H1 (cell line): ENCODE measurements around the gene IFNG-AS1. TPM values are rescaled to one million over a fixed set of nuclear protein-coding genes. Genes with fewer than 3 reads are reported as not detected.

Source experiments
- CTCF ChIA-PET: fragments of 300-600 bp; sonication (Branson Sonifier 250); formaldehyde crosslinking; loops from one replicate; lab custom pipeline; 2021; ENCODE audit not compliant: partially characterized antibody; lab: Charles Lee
- POLR2A ChIA-PET: fragments of 300-600 bp; sonication (Branson Sonifier 250); formaldehyde crosslinking; loops from one replicate; lab custom pipeline; 2021; ENCODE audit warnings: inconsistent platforms; ENCODE audit not compliant: partially characterized antibody; lab: Charles Lee
- DNase-seq, 2 experiments: peaks; one replicate each; pipeline versions ENCODE4 v3.0.0 to v3.0.0-alpha.2; 2010 to 2022; ENCODE audit warnings: low spot score in 2 of 2, low read depth in 1 of 2, mixed read lengths in 1 of 2
- FAIRE-seq: peaks from 2 replicates; lab custom pipeline; 2011; peaks lifted over from hg19 to GRCh38; lab: Jason Lieb, UNC
- H2AFZ ChIP-seq: 2 replicates; pipeline ENCODE4 v1.8.1; 2012; ENCODE audit warnings: low read length, inconsistent platforms
- H2AK5ac ChIP-seq: 2 replicates; pipeline ENCODE4 v1.6.1; 2013; ENCODE audit warnings: low read depth, low read length
- H2BK120ac ChIP-seq: replicated peaks from 2 replicates; pipeline ENCODE3; 2013; ENCODE audit warnings: low read depth, low read length, inconsistent platforms
- H2BK12ac ChIP-seq: 2 replicates; pipeline ENCODE4 v1.6.1; 2013; ENCODE audit warnings: low read depth, low read length
- H2BK15ac ChIP-seq: 2 replicates; pipeline ENCODE4 v1.6.1; 2013; ENCODE audit warnings: low read length
- H2BK20ac ChIP-seq: 2 replicates; pipeline ENCODE4 v1.6.1; 2013; ENCODE audit warnings: low read length
- H2BK5ac ChIP-seq: 2 replicates; pipeline ENCODE4 v1.6.1; 2013; ENCODE audit warnings: low read depth, low read length
- H3K14ac ChIP-seq: 2 replicates; pipeline ENCODE4 v1.6.1; 2013; ENCODE audit warnings: inconsistent platforms; ENCODE audit not compliant: insufficient read length
- H3K18ac ChIP-seq: 2 replicates; pipeline ENCODE4 v1.6.1; 2013; ENCODE audit warnings: low read length; ENCODE audit errors: extremely low read depth
- H3K23ac ChIP-seq: 2 replicates; pipeline ENCODE4 v1.6.1; 2013; ENCODE audit warnings: inconsistent platforms; ENCODE audit not compliant: insufficient read length
- H3K23me2 ChIP-seq: 2 replicates; pipeline ENCODE4 v1.6.1; 2013; ENCODE audit warnings: low read depth, low read length
- H3K27ac ChIP-seq: 2 replicates; pipeline ENCODE4 v1.6.1; 2011; ENCODE audit warnings: low read depth, low read length, inconsistent platforms
- H3K27me3 ChIP-seq, 4 experiments: replicated peaks in 1 of 4; 1 replicate in 1 of 4; 2 replicates in 3 of 4; pipeline versions ENCODE4 v1.6.1 to v1.8.1; 2011 to 2013; ENCODE audit warnings: low read length in 3 of 4, mild to moderate bottlenecking in 3 of 4, inconsistent platforms in 2 of 4, mixed read lengths in 2 of 4, moderate library complexity in 1 of 4; ENCODE audit not compliant: control insufficient read depth in 3 of 4, insufficient read depth in 3 of 4; ENCODE audit errors: extremely low read depth in 1 of 4
- H3K36me3 ChIP-seq, 4 experiments: 2 replicates each; pipeline versions ENCODE4 v1.6.1 to v1.8.1; 2011 to 2013; ENCODE audit warnings: mild to moderate bottlenecking in 4 of 4, low read length in 3 of 4, moderate library complexity in 2 of 4, control low read depth in 1 of 4, inconsistent platforms in 1 of 4; ENCODE audit not compliant: insufficient read depth in 4 of 4, control insufficient read depth in 2 of 4
- H3K4ac ChIP-seq: replicated peaks from 2 replicates; pipeline ENCODE3; 2013; ENCODE audit warnings: low read length, low read depth, mixed read lengths, inconsistent platforms; ENCODE audit not compliant: insufficient read length
- H3K4me1 ChIP-seq, 4 experiments: replicated peaks in 1 of 4; 1 replicate in 1 of 4; 2 replicates in 3 of 4; pipeline versions ENCODE4 v1.6.1 to v1.8.1; 2011 to 2013; ENCODE audit warnings: low read length in 3 of 4, inconsistent platforms in 2 of 4, mixed read lengths in 1 of 4; ENCODE audit not compliant: insufficient read depth in 4 of 4, control insufficient read depth in 3 of 4
- H3K4me2 ChIP-seq, 2 experiments: 2 replicates each; pipeline versions ENCODE4 v1.6.1 to v1.8.1; 2011 to 2013; ENCODE audit warnings: low read depth in 2 of 2, low read length in 2 of 2, control low read depth in 1 of 2, inconsistent platforms in 1 of 2, mild to moderate bottlenecking in 1 of 2; ENCODE audit not compliant: insufficient read depth in 1 of 2
- H3K4me3 ChIP-seq, 4 experiments: fragments of 200-600, 300-600 bp in 1 of 4; sonication (generic), shearing (Covaris generic), sonication (Bioruptor Twin) in 1 of 4; 2 replicates each; pipeline versions ENCODE4 v1.5.1 to v1.8.1; 2011 to 2016; ENCODE audit warnings: low read length in 4 of 4, low read depth in 3 of 4, control low read depth in 2 of 4, inconsistent platforms in 2 of 4, mild to moderate bottlenecking in 2 of 4, mixed read lengths in 1 of 4, moderate library complexity in 1 of 4; ENCODE audit not compliant: insufficient read depth in 2 of 4; ENCODE audit errors: extremely low read depth in 1 of 4
- H3K56ac ChIP-seq: replicated peaks from 2 replicates; pipeline ENCODE3; 2013; ENCODE audit warnings: low read depth, mild to moderate bottlenecking, mixed read lengths, low read length, inconsistent platforms; ENCODE audit not compliant: insufficient read length
- H3K79me1 ChIP-seq: 2 replicates; pipeline ENCODE4 v1.6.1; 2013; ENCODE audit warnings: low read depth, low read length, control low read depth
- H3K79me2 ChIP-seq, 2 experiments: 2 replicates each; pipeline versions ENCODE4 v1.6.1 to v1.8.1; 2012 to 2013; ENCODE audit warnings: low read length in 2 of 2, mild to moderate bottlenecking in 2 of 2, inconsistent platforms in 1 of 2; ENCODE audit not compliant: insufficient read depth in 2 of 2, control insufficient read depth in 1 of 2
- H3K9ac ChIP-seq, 4 experiments: replicated peaks in 1 of 4; 1 replicate in 1 of 4; 2 replicates in 3 of 4; pipeline versions ENCODE4 v1.6.1 to v1.8.1; 2011 to 2013; ENCODE audit warnings: low read depth in 3 of 4, low read length in 3 of 4, control low read depth in 2 of 4, mild to moderate bottlenecking in 2 of 4, moderate library complexity in 2 of 4, inconsistent platforms in 1 of 4; ENCODE audit errors: extremely low read depth in 1 of 4
- H3K9me3 ChIP-seq, 2 experiments: 2 replicates each; pipeline versions ENCODE4 v1.6.1 to v1.8.1; 2012 to 2013; ENCODE audit warnings: mild to moderate bottlenecking in 2 of 2, moderate library complexity in 2 of 2, control low read depth in 1 of 2, inconsistent platforms in 1 of 2, low read depth in 1 of 2, low read length in 1 of 2, mixed read lengths in 1 of 2; ENCODE audit not compliant: insufficient read depth in 2 of 2
- H4K20me1 ChIP-seq, 2 experiments: replicated peaks in 1 of 2; 2 replicates each; pipeline versions ENCODE3 to v1.8.1; 2011 to 2013; ENCODE audit warnings: inconsistent platforms in 2 of 2, low read length in 2 of 2, mild to moderate bottlenecking in 1 of 2; ENCODE audit not compliant: insufficient read depth in 2 of 2, control insufficient read depth in 1 of 2
- H4K5ac ChIP-seq: 2 replicates; pipeline ENCODE4 v1.6.1; 2013; ENCODE audit warnings: low read length, low read depth, mixed read lengths, inconsistent platforms; ENCODE audit not compliant: insufficient read length
- H4K8ac ChIP-seq: 2 replicates; pipeline ENCODE4 v1.8.0; 2013; ENCODE audit warnings: mild to moderate bottlenecking, moderate library complexity, low read length, inconsistent platforms; ENCODE audit not compliant: insufficient read depth; ENCODE audit errors: extremely low read depth
- H4K91ac ChIP-seq: replicated peaks from 2 replicates; pipeline ENCODE3; 2013; ENCODE audit warnings: low read length, mixed read lengths, inconsistent platforms; ENCODE audit not compliant: insufficient read length
- CTBP2 ChIP-seq: IDR thresholded peaks from 2 replicates; pipeline ENCODE4 v1.7.0; 2011; ENCODE audit warnings: borderline replicate concordance, mild to moderate bottlenecking, moderate library complexity, mixed read lengths, low read length; ENCODE audit not compliant: insufficient read depth, insufficient read length
- CTCF ChIP-seq, 3 experiments: IDR thresholded peaks; 1 replicate in 2 of 3; 2 replicates in 1 of 3; pipeline versions ENCODE4 v1.5.1 to v1.6.1; 2011; ENCODE audit warnings: low read length in 3 of 3, mild to moderate bottlenecking in 3 of 3, inconsistent platforms in 2 of 3, low read depth in 1 of 3, moderate library complexity in 1 of 3; ENCODE audit not compliant: insufficient read depth in 1 of 3; ENCODE audit errors: control extremely low read depth in 1 of 3
- HDAC2 ChIP-seq, 2 experiments: fragments of 300-600 bp in 1 of 2; sonication (generic) in 1 of 2; IDR thresholded peaks; 2 replicates each; pipeline ENCODE4 v1.6.1; 2011 to 2012; ENCODE audit warnings: low read depth in 2 of 2, low read length in 2 of 2, mild to moderate bottlenecking in 2 of 2, moderate library complexity in 2 of 2, borderline replicate concordance in 1 of 2, inconsistent platforms in 1 of 2
- HDAC6 ChIP-seq: IDR thresholded peaks from one replicate; pipeline ENCODE4 v1.7.1; 2012; ENCODE audit warnings: low read depth, mild to moderate bottlenecking, inconsistent platforms, low read length, moderate library complexity
- KDM5A ChIP-seq: fragments of 200-600 bp; IDR thresholded peaks from 2 replicates; pipeline ENCODE4 v1.7.1; 2012; ENCODE audit warnings: mild to moderate bottlenecking, low read length, inconsistent platforms, mixed read lengths
- SIN3A ChIP-seq, 2 experiments: IDR thresholded peaks in 1 of 2; conservative IDR thresholded peaks in 1 of 2; 2 replicates each; pipeline ENCODE4 v1.6.1; 2011 to 2012; ENCODE audit warnings: low read length in 2 of 2, improper control_type of control experiment in 1 of 2, low read depth in 1 of 2, mild to moderate bottlenecking in 1 of 2
- SP1 ChIP-seq: IDR thresholded peaks from 2 replicates; pipeline ENCODE4 v1.6.1; 2011; ENCODE audit warnings: low read depth, low read length
- SRF ChIP-seq: IDR thresholded peaks from 2 replicates; pipeline ENCODE4 v1.6.1; 2011; ENCODE audit warnings: mild to moderate bottlenecking, low read depth, low read length, moderate library complexity
- TAF1 ChIP-seq: IDR thresholded peaks from 2 replicates; pipeline ENCODE4 v1.6.1; 2011; ENCODE audit warnings: mild to moderate bottlenecking, low read depth, low read length
- TEAD4 ChIP-seq: IDR thresholded peaks from 2 replicates; pipeline ENCODE4 v1.6.1; 2012; ENCODE audit warnings: low read depth, low read length, inconsistent platforms, mixed read lengths
- YY1 ChIP-seq: IDR thresholded peaks from 2 replicates; pipeline ENCODE4 v1.6.1; 2011; ENCODE audit warnings: low read depth, mild to moderate bottlenecking, low read length
- ZNF274 ChIP-seq: IDR thresholded peaks from 2 replicates; pipeline ENCODE4 v1.7.0; 2012; ENCODE audit warnings: low read length, borderline replicate concordance; ENCODE audit errors: extremely low read depth
- WGBS, 2 experiments: shearing (Covaris generic) in 1 of 2; methylation state at CpG; one replicate each; pipeline versions ENCODE4 v1.1.6 to v1.1.7; 2013 to 2015; ENCODE audit warnings: low lambda C conversion rate in 2 of 2, mixed read lengths in 2 of 2, inconsistent platforms in 1 of 2, low coverage in 1 of 2, missing lambda C conversion rate in 1 of 2; ENCODE audit not compliant: insufficient replicate concordance in 2 of 2, insufficient coverage in 1 of 2, insufficient read length in 1 of 2; ENCODE audit errors: extremely low coverage in 1 of 2, missing lambda C conversion rate in 1 of 2; 5-methylcytosine and 5-hydroxymethylcytosine counted together
- polyA plus RNA-seq, 7 experiments: library from polyadenylated mRNA; depleted of rRNA in 3 of 7; stranded (reverse) in 5 of 7; unstranded in 2 of 7; fragments of >200 nt in 5 of 7; fragments of 200-250 nt in 2 of 7; gene quantifications; 1 replicate in 5 of 7; 2 replicates in 1 of 7; 4 replicates in 1 of 7; pipeline versions ENCODE4 v1.2.1 to v1.2.3, GENCODE V29; 2011 to 2013; ENCODE audit warnings: missing spikeins in 2 of 7, mixed read lengths in 2 of 7
- total RNA-seq: library from RNA; stranded (reverse); fragmentation: NEBNext Ultra II Directional; extraction: Animal tissue kit (Norgen Biotek cat#: 25700); gene quantifications from 2 replicates; pipeline ENCODE4 v1.2.1, GENCODE V29; 2021

The IFNG-AS1 gene
- total and polyA plus RNA-seq, 2 of the 8 experiments (the other 6 are each of a cell fraction or from before 2014, with no cell fraction given), result not detected

- no peak overlapping the region for H3K4ac ChIP-seq
- no peak for DNase-seq
- no peak overlapping the region for H3K9ac ChIP-seq
- H2AK5ac ChIP-seq, result no peak overlapping the region
- no peak overlapping the region for H4K91ac ChIP-seq
- H4K8ac ChIP-seq, result no peak overlapping the region
- no peak overlapping the region for H3K14ac ChIP-seq
- no peaks in the 10 kb centered on the region for H3K36me3 ChIP-seq
- no peaks in the 10 kb centered on the region for H3K27me3 ChIP-seq
- POLR2A ChIA-PET, result no interaction called here
- no peak for FAIRE-seq
- H2BK120ac ChIP-seq, result no peak overlapping the region
- no peak overlapping the region for H2BK12ac ChIP-seq
- no peak overlapping the region for H2BK15ac ChIP-seq
- no peak overlapping the region for H3K18ac ChIP-seq
- H3K79me2 ChIP-seq, result no peaks in the 10 kb centered on the region
- no peaks in the 10 kb centered on the region for H3K79me1 ChIP-seq
- no peak overlapping the region for H2BK20ac ChIP-seq
- H3K4me3 ChIP-seq, result no peak overlapping the region
- H3K23me2 ChIP-seq, result no peaks in the 10 kb centered on the region
- no peaks in the 10 kb centered on the region for H3K9me3 ChIP-seq
- H2AFZ ChIP-seq, result no peak overlapping the region
- no peaks in the 10 kb centered on the region for H4K20me1 ChIP-seq
- CTCF ChIA-PET, result no interaction called here
- H3K56ac ChIP-seq, result no peak overlapping the region
- no peak overlapping the region for H3K4me2 ChIP-seq
- whole genome bisulfite sequencing, 2 experiments, result 96% methylated on average over 2 of the region's 2 CpGs; no CpG with 5 or more reads in 1 of the 2 experiments
- H2BK5ac ChIP-seq, result no peak overlapping the region
- no peak overlapping the region for H3K27ac ChIP-seq
- H3K23ac ChIP-seq, result no peak overlapping the region
- no peak overlapping the region for H4K5ac ChIP-seq
- H3K4me1 ChIP-seq, result no peaks in the 10 kb centered on the region
- TF ChIP-seq YY1 (no peak), TEAD4 (no peak), KDM5A (no peak), SIN3A (conservative IDR thresholded peaks at IDR 0.05 in 1 of 2, IDR thresholded peaks at IDR 0.05 in 1 of 2; ENCODE audit: low read depth in 1 of 2, low read length in 2 of 2) (no peak), SRF (no peak), TAF1 (no peak), SP1 (no peak), HDAC6 (no peak), CTBP2 (no peak), CTCF (IDR thresholded peaks at IDR 0.05; ENCODE audit: control extremely low read depth in 1 of 3, insufficient read depth in 1 of 3, low read depth in 1 of 3, low read length in 3 of 3) (no peak), HDAC2 (IDR thresholded peaks at IDR 0.05; ENCODE audit: borderline replicate concordance in 1 of 2, low read depth in 2 of 2, low read length in 2 of 2) (no peak), ZNF274 (no peak)
These were observed 36.5 kb upstream of the IFNG-AS1 start for GRCh38 chr12:67952787-67953186.
